ENCODE data around the gene SRBD1. TPM values are rescaled to one million over a fixed set of nuclear protein-coding genes. Genes with fewer than 3 reads are reported as not detected.

SRBD1 gene
- total and polyA plus RNA-seq, 4 donors, result 4.0 to 22.2 (median 10.0) TPM

DNA sequence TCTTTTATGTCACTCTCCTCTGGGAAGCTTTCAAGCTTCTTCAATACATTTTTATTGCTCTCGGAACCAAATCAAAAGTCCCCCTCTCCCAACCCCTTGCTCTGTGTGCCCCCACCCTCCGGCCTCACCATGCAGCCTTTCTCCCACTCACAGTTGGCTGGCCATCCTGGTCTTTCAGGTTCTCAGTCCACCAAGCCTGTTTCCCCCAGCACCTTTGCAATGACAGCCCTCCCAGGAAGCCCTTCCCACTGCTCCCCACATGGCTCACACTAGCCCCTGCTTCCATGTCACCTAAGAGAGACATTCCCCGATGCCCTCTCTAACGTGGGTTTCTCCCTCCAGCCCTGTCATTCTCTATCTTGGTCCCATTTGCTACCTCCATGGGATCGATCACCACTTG lies 266.6 kb downstream of the SRBD1 start:
- H3K4me1 ChIP-seq (ENCODE audit: control insufficient read depth in 4 of 4, insufficient read depth in 4 of 4, low read length in 3 of 4), result no peaks in the 10 kb centered on the region
- H3K27ac ChIP-seq (ENCODE audit: low read depth in 1 of 2, low read length in 2 of 2), result no peak overlapping the region
- H3K27me3 ChIP-seq (ENCODE audit: control insufficient read depth in 4 of 4, insufficient read depth in 4 of 4, low read length in 3 of 4), result no peaks in the 10 kb centered on the region
- no peaks in the 10 kb centered on the region for H3K9me3 ChIP-seq (ENCODE audit: control insufficient read depth in 4 of 4, low read length in 3 of 4)
- H3K9ac ChIP-seq (ENCODE audit: low read depth in 1 of 2, low read length in 2 of 2), result no peak overlapping the region
- no peak overlapping the region for H3K4me3 ChIP-seq (ENCODE audit: low read depth in 1 of 3, low read length in 3 of 3)
- TF ChIP-seq EGR1 (IDR thresholded peaks at IDR 0.05; ENCODE audit: low read depth in 2 of 2) (no peak), RAD21 (IDR thresholded peaks at IDR 0.05) (no peak), NR2F2 (IDR thresholded peaks at IDR 0.05) (no peak), GABPA (IDR thresholded peaks at IDR 0.05 in 1 of 2, conservative IDR thresholded peaks at IDR 0.05 in 1 of 2) (no peak), SP1 (IDR thresholded peaks at IDR 0.05) (no peak), JUND (IDR thresholded peaks at IDR 0.05) (no peak), HNF4G (IDR thresholded peaks at IDR 0.05) (no peak), FOXA1 (IDR thresholded peaks at IDR 0.05) (no peak), TAF1 (conservative IDR thresholded peaks at IDR 0.05) (no peak)
- TF ChIP-seq, protein P1, sequence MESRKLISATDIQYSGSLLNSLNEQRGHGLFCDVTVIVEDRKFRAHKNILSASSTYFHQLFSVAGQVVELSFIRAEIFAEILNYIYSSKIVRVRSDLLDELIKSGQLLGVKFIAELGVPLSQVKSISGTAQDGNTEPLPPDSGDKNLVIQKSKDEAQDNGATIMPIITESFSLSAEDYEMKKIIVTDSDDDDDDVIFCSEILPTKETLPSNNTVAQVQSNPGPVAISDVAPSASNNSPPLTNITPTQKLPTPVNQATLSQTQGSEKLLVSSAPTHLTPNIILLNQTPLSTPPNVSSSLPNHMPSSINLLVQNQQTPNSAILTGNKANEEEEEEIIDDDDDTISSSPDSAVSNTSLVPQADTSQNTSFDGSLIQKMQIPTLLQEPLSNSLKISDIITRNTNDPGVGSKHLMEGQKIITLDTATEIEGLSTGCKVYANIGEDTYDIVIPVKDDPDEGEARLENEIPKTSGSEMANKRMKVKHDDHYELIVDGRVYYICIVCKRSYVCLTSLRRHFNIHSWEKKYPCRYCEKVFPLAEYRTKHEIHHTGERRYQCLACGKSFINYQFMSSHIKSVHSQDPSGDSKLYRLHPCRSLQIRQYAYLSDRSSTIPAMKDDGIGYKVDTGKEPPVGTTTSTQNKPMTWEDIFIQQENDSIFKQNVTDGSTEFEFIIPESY (IDR thresholded peaks at IDR 0.05), result no peak
- peak; percentile 4 for DNase-seq (ENCODE audit: low spot score)
- H3K36me3 ChIP-seq (ENCODE audit: control insufficient read depth in 4 of 4, insufficient read depth in 3 of 4, low read depth in 1 of 4, low read length in 3 of 4), result no peaks in the 10 kb centered on the region
- WGBS, result 90% methylated on average over 5 of the region's 5 CpGs

DNA sequence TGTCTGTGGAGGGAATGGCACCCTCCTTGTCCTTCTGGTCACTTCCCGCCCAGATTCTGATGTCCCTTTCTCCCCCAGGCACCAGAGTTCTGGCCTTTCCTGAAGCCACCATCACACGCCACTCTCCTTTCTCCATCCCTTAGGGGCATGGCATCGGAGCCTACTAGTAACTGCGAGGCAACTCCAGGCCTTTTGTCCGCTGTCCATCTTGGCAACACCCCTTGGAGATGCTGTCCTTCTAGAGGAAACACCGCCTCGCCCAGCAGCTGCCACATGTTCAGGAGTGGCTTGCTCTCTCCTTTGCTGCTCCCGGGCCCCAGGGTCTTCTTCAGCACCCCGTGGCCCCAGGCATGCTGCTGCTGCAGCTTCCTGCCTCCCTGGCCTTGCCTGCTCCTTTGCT lies 267.0 kb downstream of the SRBD1 start:
- H3K36me3 ChIP-seq (ENCODE audit: control insufficient read depth in 4 of 4, insufficient read depth in 3 of 4, low read depth in 1 of 4, low read length in 3 of 4), result no peaks in the 10 kb centered on the region
- no peaks in the 10 kb centered on the region for H3K4me1 ChIP-seq (ENCODE audit: control insufficient read depth in 4 of 4, insufficient read depth in 4 of 4, low read length in 3 of 4)
- H3K4me3 ChIP-seq (ENCODE audit: low read depth in 1 of 3, low read length in 3 of 3), result no peak overlapping the region
- H3K27ac ChIP-seq (ENCODE audit: low read depth in 1 of 2, low read length in 2 of 2), result no peak overlapping the region
- H3K9me3 ChIP-seq (ENCODE audit: control insufficient read depth in 4 of 4, low read length in 3 of 4), result no peaks in the 10 kb centered on the region
- no peaks in the 10 kb centered on the region for H3K27me3 ChIP-seq (ENCODE audit: control insufficient read depth in 4 of 4, insufficient read depth in 4 of 4, low read length in 3 of 4)
- WGBS, result 89% methylated on average over 9 of the region's 9 CpGs
- peak; percentile 21 for DNase-seq (ENCODE audit: low spot score)
- TF ChIP-seq, protein P2, sequence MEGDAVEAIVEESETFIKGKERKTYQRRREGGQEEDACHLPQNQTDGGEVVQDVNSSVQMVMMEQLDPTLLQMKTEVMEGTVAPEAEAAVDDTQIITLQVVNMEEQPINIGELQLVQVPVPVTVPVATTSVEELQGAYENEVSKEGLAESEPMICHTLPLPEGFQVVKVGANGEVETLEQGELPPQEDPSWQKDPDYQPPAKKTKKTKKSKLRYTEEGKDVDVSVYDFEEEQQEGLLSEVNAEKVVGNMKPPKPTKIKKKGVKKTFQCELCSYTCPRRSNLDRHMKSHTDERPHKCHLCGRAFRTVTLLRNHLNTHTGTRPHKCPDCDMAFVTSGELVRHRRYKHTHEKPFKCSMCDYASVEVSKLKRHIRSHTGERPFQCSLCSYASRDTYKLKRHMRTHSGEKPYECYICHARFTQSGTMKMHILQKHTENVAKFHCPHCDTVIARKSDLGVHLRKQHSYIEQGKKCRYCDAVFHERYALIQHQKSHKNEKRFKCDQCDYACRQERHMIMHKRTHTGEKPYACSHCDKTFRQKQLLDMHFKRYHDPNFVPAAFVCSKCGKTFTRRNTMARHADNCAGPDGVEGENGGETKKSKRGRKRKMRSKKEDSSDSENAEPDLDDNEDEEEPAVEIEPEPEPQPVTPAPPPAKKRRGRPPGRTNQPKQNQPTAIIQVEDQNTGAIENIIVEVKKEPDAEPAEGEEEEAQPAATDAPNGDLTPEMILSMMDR (IDR thresholded peaks at IDR 0.05; ENCODE audit: low read depth, low read length, missing input control), result no peak
- TF ChIP-seq JUND (IDR thresholded peaks at IDR 0.05), result no peak
- TF ChIP-seq YY1 (IDR thresholded peaks at IDR 0.05), result no peak
- no peak for TF ChIP-seq TAF1 (conservative IDR thresholded peaks at IDR 0.05)
- TF ChIP-seq, protein P3, sequence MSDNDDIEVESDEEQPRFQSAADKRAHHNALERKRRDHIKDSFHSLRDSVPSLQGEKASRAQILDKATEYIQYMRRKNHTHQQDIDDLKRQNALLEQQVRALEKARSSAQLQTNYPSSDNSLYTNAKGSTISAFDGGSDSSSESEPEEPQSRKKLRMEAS (IDR thresholded peaks at IDR 0.05), result no peak
- TF ChIP-seq, protein P4, sequence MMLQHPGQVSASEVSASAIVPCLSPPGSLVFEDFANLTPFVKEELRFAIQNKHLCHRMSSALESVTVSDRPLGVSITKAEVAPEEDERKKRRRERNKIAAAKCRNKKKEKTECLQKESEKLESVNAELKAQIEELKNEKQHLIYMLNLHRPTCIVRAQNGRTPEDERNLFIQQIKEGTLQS (IDR thresholded peaks at IDR 0.05), result no peak
- TF ChIP-seq RXRA (IDR thresholded peaks at IDR 0.05), result no peak
- TF ChIP-seq GABPA (IDR thresholded peaks at IDR 0.05 in 1 of 2, conservative IDR thresholded peaks at IDR 0.05 in 1 of 2), result no peak
- TF ChIP-seq, protein P5, sequence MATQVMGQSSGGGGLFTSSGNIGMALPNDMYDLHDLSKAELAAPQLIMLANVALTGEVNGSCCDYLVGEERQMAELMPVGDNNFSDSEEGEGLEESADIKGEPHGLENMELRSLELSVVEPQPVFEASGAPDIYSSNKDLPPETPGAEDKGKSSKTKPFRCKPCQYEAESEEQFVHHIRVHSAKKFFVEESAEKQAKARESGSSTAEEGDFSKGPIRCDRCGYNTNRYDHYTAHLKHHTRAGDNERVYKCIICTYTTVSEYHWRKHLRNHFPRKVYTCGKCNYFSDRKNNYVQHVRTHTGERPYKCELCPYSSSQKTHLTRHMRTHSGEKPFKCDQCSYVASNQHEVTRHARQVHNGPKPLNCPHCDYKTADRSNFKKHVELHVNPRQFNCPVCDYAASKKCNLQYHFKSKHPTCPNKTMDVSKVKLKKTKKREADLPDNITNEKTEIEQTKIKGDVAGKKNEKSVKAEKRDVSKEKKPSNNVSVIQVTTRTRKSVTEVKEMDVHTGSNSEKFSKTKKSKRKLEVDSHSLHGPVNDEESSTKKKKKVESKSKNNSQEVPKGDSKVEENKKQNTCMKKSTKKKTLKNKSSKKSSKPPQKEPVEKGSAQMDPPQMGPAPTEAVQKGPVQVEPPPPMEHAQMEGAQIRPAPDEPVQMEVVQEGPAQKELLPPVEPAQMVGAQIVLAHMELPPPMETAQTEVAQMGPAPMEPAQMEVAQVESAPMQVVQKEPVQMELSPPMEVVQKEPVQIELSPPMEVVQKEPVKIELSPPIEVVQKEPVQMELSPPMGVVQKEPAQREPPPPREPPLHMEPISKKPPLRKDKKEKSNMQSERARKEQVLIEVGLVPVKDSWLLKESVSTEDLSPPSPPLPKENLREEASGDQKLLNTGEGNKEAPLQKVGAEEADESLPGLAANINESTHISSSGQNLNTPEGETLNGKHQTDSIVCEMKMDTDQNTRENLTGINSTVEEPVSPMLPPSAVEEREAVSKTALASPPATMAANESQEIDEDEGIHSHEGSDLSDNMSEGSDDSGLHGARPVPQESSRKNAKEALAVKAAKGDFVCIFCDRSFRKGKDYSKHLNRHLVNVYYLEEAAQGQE (IDR thresholded peaks at IDR 0.05), result no peak
- no peak overlapping the region for H3K9ac ChIP-seq (ENCODE audit: low read depth in 1 of 2, low read length in 2 of 2)
